Hematopoietic multipotent progenitor cell treated with erythropoietin and hydrocortisone succinate and interleukin-3 and kit ligand, for 15 days (in vitro differentiated cells): ENCODE measurements around the gene F2RL2.

Experiments used
- DNase-seq: peaks from one replicate; pipeline ENCODE4 v3.0.0-alpha.2; 2015; ENCODE audit warnings: low spot score

Gene F2RL2

GRCh38 chr5:76583163-76584047, 39.8 kb downstream of the F2RL2 start:
- DNase-seq = peak; percentile 45

DNA sequence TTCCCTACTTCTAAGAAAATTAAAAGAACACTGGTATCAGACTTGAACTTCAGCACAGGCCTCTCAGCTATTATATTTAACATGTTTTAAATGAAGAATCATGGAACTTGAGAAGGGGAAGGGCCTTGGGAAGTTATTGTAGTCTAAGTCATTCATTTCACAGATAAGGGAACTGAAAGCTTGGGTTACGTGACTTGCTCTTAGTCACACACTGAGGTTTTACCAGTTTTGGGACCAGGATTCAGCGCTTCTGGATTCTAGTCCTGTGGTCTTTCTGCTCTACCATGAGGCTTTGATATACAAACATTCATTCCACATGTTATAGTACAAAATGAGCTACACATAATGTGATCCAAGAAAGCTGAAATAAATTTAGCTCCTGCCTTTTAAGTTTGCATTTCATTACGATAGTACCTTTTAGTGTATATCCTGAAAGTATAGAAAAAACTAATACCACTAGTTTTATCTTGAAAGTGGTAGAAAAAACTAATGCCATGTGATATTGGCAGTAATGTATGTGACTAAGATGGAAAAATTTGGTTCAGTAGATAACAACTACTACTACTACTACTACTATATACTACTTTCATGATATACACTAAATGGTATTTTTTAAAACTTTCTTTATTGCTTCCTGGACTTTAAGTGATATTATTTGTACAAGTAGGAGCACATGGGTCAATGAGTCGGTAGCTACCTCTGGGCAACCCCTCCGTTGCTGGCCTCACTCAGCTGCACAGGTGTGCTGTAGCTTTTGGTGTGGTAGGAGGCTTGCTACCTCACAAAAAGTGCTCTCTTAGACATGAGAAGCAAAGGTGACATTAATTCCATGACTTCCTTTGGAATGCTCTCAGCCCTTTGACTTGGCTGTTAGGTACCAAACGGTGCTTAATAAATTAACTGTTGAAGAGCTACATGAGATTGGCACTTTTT, 40.7 kb downstream of the F2RL2 start:
- DNase-seq = peak; percentile 27

- no peak for DNase-seq
These were observed 42.2 kb downstream of the F2RL2 start for GRCh38 chr5:76580981-76581380.

- DNase-seq = no peak
These were observed 43.9 kb downstream of the F2RL2 start for GRCh38 chr5:76579166-76579937.

DNA sequence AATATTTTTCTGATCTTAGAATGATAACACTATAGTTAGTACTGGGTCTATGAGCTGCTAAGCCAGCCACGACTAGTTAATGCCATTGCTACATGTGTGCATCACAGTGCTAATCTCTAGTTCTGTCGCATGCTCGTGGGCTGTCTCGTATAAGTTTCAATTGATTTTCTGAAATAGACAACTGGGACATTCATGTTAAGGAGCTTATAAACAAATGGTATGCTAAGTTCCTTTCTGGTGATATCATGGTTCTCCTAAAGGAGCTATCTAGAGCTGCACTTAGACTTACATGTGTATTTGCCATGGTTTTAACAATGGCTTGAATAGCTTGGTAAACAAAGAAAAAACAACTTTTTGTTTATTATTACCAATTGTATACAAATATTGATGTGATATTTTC, 46.2 kb downstream of the F2RL2 start:
- no peak for DNase-seq

GRCh38 chr5:76576450-76576849, 46.8 kb downstream of the F2RL2 start:
- DNase-seq = no peak

DNA sequence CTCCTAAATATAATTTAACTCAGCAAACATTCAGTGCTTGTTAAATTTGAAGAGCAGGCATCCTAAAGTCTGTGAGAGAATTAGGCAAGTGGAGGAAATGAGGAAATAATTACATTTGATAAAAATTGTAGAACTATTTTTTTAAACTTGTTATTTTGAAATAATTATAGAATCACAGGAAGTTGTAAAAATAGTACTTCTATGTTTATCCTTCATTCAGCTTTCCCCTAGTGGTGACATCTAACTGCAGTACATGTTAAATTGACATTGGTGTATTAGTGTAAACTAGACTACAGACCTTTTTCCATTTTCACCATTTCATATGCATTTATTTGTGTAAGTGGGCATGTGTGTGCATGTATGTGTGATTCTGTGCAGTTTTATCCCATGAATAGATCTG, 51.6 kb downstream of the F2RL2 start:
- no peak for DNase-seq

GRCh38 chr5:76570153-76570552, 53.0 kb downstream of the F2RL2 start:
- no peak for DNase-seq
